Upper lobe of left lung (tissue), 4 donors: Measurements from ENCODE around the gene NUP210.

Source experiments
- CTCF ChIP-seq, 6 experiments: fragments of 450-650 bp in 4 of 6; fragments of 200-600 bp in 2 of 6; sonication (generic) in 2 of 6; IDR thresholded peaks; one replicate each; pipeline ENCODE4 v1.5.1; 2016 to 2019; ENCODE audit warnings: antibody characterized with exemption in 6 of 6
- EP300 ChIP-seq, 4 donors: sonication (generic); formaldehyde crosslinking; IDR thresholded peaks; one replicate each; pipeline ENCODE4 v1.5.1; 2017; ENCODE audit warnings: antibody characterized with exemption in 4 of 4, control low read depth in 2 of 4
- POLR2A ChIP-seq, 4 donors: fragments of 450-650 bp; IDR thresholded peaks; one replicate each; pipeline ENCODE4 v1.5.1; 2016 to 2017; ENCODE audit warnings: antibody characterized with exemption in 4 of 4, mild to moderate bottlenecking in 2 of 4
- POLR2AphosphoS5 ChIP-seq, 2 donors: sonication (generic); formaldehyde crosslinking; IDR thresholded peaks; one replicate each; pipeline ENCODE4 v1.5.1; 2017; ENCODE audit warnings: antibody characterized with exemption in 2 of 2

- no peak for TF ChIP-seq POLR2AphosphoS5 (IDR thresholded peaks at IDR 0.05)
- TF ChIP-seq EP300 (IDR thresholded peaks at IDR 0.05), result no peak
- TF ChIP-seq CTCF (IDR thresholded peaks at IDR 0.05), result no peak
- TF ChIP-seq POLR2A (IDR thresholded peaks at IDR 0.05), result no peak
Measured at GRCh38 chr3:13316603-13317002, 103.5 kb downstream of the NUP210 start.
